Loucy (cell line): Measurements from ENCODE around the gene GADL1.
A peak's percentile ranks its signal among the peaks of the same experiment; 100 is the strongest.

ENCODE experiments used
- H2AFZ ChIP-seq: fragments of 200-600 bp; sonication (generic); 2 replicates; pipeline ENCODE4 v1.6.0; 2016; ENCODE audit warnings: antibody characterized with exemption, mild to moderate bottlenecking, low read length, moderate library complexity
- H3F3A ChIP-seq: fragments of 200-600 bp; 2 replicates; pipeline ENCODE4 v1.6.0; 2016; ENCODE audit warnings: antibody characterized with exemption, low read depth, mild to moderate bottlenecking
- H3K27me3 ChIP-seq: fragments of 200-600 bp; sonication (generic); 2 replicates; pipeline ENCODE4 v1.6.1; 2014; ENCODE audit warnings: low read length, mild to moderate bottlenecking; ENCODE audit not compliant: insufficient read depth, poor library complexity, severe bottlenecking
- H3K36me3 ChIP-seq: fragments of 200-600 bp; sonication (generic); 2 replicates; pipeline ENCODE4 v1.6.1; 2016; ENCODE audit warnings: low read length; ENCODE audit not compliant: insufficient read depth
- H3K4me1 ChIP-seq: fragments of 200-600 bp; sonication (generic); 2 replicates; pipeline ENCODE4 v1.5.1; 2014; ENCODE audit warnings: low read length, mild to moderate bottlenecking; ENCODE audit not compliant: insufficient read depth, poor library complexity, severe bottlenecking
- H3K4me2 ChIP-seq: fragments of 200-600 bp; sonication (generic); 2 replicates; pipeline ENCODE4 v1.6.0; 2014; ENCODE audit warnings: antibody characterized with exemption, low read length, low read depth, mild to moderate bottlenecking; ENCODE audit not compliant: poor library complexity, severe bottlenecking
- H3K4me3 ChIP-seq: fragments of 200-600 bp; sonication (generic); 2 replicates; pipeline ENCODE4 v1.5.1; 2014; ENCODE audit warnings: low read length, mild to moderate bottlenecking, mixed read lengths; ENCODE audit not compliant: poor library complexity, severe bottlenecking
- H3K79me2 ChIP-seq: fragments of 200-600 bp; sonication (generic); 2 replicates; pipeline ENCODE4 v1.6.1; 2014; ENCODE audit warnings: low read length; ENCODE audit not compliant: insufficient read depth
- H3K9ac ChIP-seq: fragments of 200-600 bp; sonication (generic); 2 replicates; pipeline ENCODE4 v1.6.0; 2014; ENCODE audit warnings: mild to moderate bottlenecking, low read depth, low read length, moderate library complexity; ENCODE audit not compliant: poor library complexity, severe bottlenecking
- H3K9me2 ChIP-seq: fragments of 200-600 bp; sonication (generic); replicated peaks from 2 replicates; pipeline ENCODE4 v1.6.1; 2016; ENCODE audit warnings: low read depth, low read length, mixed read lengths
- H3K9me3 ChIP-seq: fragments of 200-600 bp; sonication (generic); 2 replicates; pipeline ENCODE4 v1.6.1; 2014; ENCODE audit warnings: mild to moderate bottlenecking, antibody characterized with exemption, low read length, low read depth; ENCODE audit not compliant: insufficient read depth
- H4K20me1 ChIP-seq: fragments of 200-600 bp; sonication (generic); 2 replicates; pipeline ENCODE4 v1.6.0; 2014; ENCODE audit warnings: antibody characterized with exemption, low read length, mild to moderate bottlenecking; ENCODE audit not compliant: insufficient read depth, poor library complexity, severe bottlenecking
- EZH2phosphoT487 ChIP-seq: fragments of 200-600 bp; IDR thresholded peaks from 2 replicates; pipeline ENCODE4 v1.6.1; 2018; ENCODE audit warnings: antibody characterized with exemption, mild to moderate bottlenecking, moderate library complexity, borderline replicate concordance
- TF ChIP-seq, protein P1 (sequence below): fragments of 200-600 bp; sonication (generic); conservative IDR thresholded peaks from 2 replicates; pipeline ENCODE4 v1.5.1; 2014; ENCODE audit warnings: mild to moderate bottlenecking, antibody characterized with exemption, low read length

Gene GADL1

DNA sequence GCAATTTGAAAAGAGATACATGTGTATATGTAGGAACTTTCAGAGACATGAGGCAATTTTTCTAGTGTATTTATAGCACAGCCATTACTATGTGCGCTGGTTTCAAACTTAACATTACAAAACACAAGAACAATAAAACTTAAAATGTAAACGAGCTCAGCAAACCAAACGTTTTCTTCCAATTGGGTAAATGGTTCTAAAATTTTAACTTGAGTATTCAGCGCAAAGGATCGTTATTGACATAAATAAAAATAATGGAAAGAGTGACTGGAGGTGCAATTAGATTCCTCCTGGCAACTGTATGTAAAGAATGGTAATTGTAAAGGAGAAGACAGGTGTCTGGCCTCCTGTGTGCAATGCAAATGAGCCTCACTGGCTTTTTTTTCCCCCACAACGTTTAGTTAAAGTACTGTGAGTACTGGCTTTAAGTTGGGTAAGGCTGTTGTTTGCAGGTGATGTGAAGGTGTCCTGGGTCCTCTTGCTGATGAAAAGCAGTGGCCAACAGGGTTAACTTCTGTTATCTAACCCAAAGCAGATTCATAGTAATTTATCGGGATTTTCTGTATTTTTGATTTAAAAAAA is 14.1 kb upstream of the GADL1 start:
- no peak for TF ChIP-seq EZH2phosphoT487
- TF ChIP-seq, protein P1, sequence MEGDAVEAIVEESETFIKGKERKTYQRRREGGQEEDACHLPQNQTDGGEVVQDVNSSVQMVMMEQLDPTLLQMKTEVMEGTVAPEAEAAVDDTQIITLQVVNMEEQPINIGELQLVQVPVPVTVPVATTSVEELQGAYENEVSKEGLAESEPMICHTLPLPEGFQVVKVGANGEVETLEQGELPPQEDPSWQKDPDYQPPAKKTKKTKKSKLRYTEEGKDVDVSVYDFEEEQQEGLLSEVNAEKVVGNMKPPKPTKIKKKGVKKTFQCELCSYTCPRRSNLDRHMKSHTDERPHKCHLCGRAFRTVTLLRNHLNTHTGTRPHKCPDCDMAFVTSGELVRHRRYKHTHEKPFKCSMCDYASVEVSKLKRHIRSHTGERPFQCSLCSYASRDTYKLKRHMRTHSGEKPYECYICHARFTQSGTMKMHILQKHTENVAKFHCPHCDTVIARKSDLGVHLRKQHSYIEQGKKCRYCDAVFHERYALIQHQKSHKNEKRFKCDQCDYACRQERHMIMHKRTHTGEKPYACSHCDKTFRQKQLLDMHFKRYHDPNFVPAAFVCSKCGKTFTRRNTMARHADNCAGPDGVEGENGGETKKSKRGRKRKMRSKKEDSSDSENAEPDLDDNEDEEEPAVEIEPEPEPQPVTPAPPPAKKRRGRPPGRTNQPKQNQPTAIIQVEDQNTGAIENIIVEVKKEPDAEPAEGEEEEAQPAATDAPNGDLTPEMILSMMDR, result no peak
- Histone ChIP-seq H3K79me2 (no peaks in the 10 kb centered on the region), H3K9ac (no peak overlapping the region), H3K36me3 (no peaks in the 10 kb centered on the region), H3K9me2 (no peaks in the 10 kb centered on the region), H2AFZ (no peak overlapping the region), H3K4me2 (no peak overlapping the region), H3K9me3 (no peaks in the 10 kb centered on the region), H4K20me1 (no peaks in the 10 kb centered on the region), H3F3A (no peaks in the 10 kb centered on the region), H3K4me3 (no peak overlapping the region), H3K27me3 (no peaks in the 10 kb centered on the region), H3K4me1 (no peaks in the 10 kb centered on the region)

DNA sequence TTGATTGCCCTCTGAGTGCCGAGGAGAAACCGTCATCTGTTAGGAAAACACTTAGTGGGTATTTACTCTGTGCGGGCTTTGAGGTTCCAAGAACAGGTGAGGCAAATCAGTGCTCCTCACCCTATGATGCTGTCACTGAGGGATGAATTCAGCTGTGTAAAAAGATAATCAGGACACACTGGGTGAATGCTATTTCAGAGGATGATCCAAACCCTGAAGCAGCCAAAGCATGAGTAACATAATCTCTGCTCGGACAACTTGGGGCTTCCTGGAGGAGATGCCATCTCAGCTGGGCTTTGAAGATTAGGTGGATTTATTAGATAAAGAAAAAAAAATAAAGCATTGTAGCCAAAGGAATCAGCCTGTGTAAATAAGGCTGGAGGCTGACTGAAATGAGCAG is 10.5 kb upstream of the GADL1 start:
- Histone ChIP-seq H3K79me2 (no peaks in the 10 kb centered on the region), H3K36me3 (no peaks in the 10 kb centered on the region), H3K4me1 (no peaks in the 10 kb centered on the region), H2AFZ (no peak overlapping the region), H3F3A (no peaks in the 10 kb centered on the region), H3K9me2 (no peaks in the 10 kb centered on the region), H4K20me1 (no peaks in the 10 kb centered on the region), H3K9ac (no peak overlapping the region), H3K4me3 (no peak overlapping the region), H3K9me3 (no peaks in the 10 kb centered on the region), H3K4me2 (no peak overlapping the region), H3K27me3 (no peaks in the 10 kb centered on the region)
- TF ChIP-seq EZH2phosphoT487, result no peak

DNA sequence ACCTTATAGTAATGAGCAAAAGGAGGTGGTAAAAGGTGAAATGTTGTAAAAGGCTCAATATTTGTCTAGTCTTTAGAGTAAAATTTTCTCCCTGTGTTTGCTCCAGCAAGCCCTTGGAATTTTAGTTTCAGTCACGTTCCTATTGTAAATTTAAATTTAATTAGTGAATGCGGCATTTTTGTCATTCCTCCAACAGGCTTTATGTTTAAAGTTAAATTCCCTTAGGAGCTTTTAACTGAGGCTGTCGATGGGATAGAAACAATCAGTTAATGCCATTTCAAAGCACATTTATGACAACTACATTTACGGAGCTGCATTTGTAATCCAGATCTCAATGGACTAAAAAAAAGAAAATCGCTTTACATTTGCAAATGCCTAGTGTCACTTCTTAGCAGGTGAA is 868 bp upstream of the GADL1 start:
- H3K9me2 ChIP-seq, result no peaks in the 10 kb centered on the region
- no peak overlapping the region for H3K9ac ChIP-seq
- no peak overlapping the region for H3K4me3 ChIP-seq
- H3F3A ChIP-seq, result no peaks in the 10 kb centered on the region
- H4K20me1 ChIP-seq, result no peaks in the 10 kb centered on the region
- no peak for TF ChIP-seq EZH2phosphoT487
- TF ChIP-seq, protein P1, result no peak
- H3K4me1 ChIP-seq, result peaks cover 12% of the 10 kb centered on the region
- no peaks in the 10 kb centered on the region for H3K9me3 ChIP-seq
- H2AFZ ChIP-seq, result no peak overlapping the region
- H3K27me3 ChIP-seq, result peaks cover 24% of the 10 kb centered on the region
- H3K36me3 ChIP-seq, result no peaks in the 10 kb centered on the region
- H3K4me2 ChIP-seq, result no peak overlapping the region
- H3K79me2 ChIP-seq, result no peaks in the 10 kb centered on the region

DNA sequence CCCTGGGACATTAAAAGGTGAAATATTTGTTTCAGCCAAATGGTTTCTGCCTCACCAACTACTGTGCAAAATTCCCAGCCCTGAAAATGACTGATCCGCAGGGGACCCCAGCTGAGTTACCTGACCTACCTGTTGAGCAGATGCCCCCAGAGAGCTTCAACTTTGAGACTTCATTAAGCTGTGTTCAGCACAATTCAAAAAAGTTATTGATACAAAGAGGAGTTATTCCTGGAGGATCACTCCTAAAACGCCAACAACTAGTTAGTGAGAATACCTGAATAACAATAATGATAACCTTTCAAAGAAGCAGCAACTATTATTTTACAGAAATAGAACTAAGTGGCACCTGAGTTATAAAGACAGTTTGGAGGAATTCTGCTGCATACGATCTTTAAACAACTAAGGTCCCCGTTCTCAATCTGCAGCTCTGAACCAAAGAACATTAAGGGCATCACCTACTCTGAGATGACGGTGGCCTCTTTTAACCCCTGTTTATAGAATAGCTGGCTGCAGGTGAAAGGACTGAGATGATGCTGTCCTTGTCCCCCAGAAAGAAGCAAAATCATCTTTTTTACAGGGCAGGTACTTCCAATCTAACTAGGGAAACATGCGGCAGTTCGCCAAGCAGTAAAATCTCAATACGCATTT is 659 bp downstream of the GADL1 start:
- Histone ChIP-seq H3K9ac (peak overlapping the region; percentile 35), H3K9me3 (no peaks in the 10 kb centered on the region), H3K36me3 (no peaks in the 10 kb centered on the region), H3K27me3 (peaks cover 24% of the 10 kb centered on the region), H3K4me1 (peaks cover 12% of the 10 kb centered on the region), H3K79me2 (no peaks in the 10 kb centered on the region), H3K4me3 (peak overlapping the region; percentile 70), H3F3A (no peaks in the 10 kb centered on the region), H2AFZ (peak overlapping the region; percentile 80; the same call in 1 of the 2 replicates), H4K20me1 (no peaks in the 10 kb centered on the region), H3K9me2 (no peaks in the 10 kb centered on the region), H3K4me2 (peak overlapping the region; percentile 80)
- no peak for TF ChIP-seq EZH2phosphoT487
- TF ChIP-seq, protein P1, result no peak
